RWPE2 (cell line): ENCODE data around the gene NOX5.

Source experiments
- ATAC-seq: fragments of 200-7000 bp; cut with Tn5 transposase; 3 replicates; pipeline ENCODE4 v1.9.1; 2021; ENCODE audit warnings: low read depth
- DNase-seq: peaks from one replicate; pipeline ENCODE4 v3.0.0-alpha.2; 2020; ENCODE audit warnings: low spot score
- H3K27ac ChIP-seq: fragments of 450-650 bp; 2 replicates; pipeline ENCODE4 v1.5.1; 2017; ENCODE audit warnings: mild to moderate bottlenecking; ENCODE audit not compliant: poor library complexity, severe bottlenecking
- H3K27me3 ChIP-seq: fragments of 250-450 bp; sonication (Bioruptor Pico); 2 replicates; pipeline ENCODE4 v1.5.1; 2021; ENCODE audit warnings: mild to moderate bottlenecking, moderate library complexity; ENCODE audit not compliant: insufficient read depth, poor library complexity, severe bottlenecking
- H3K36me3 ChIP-seq: fragments of 250-450 bp; sonication (Bioruptor Pico); 2 replicates; pipeline ENCODE4 v1.5.1; 2020; ENCODE audit warnings: low read depth, mild to moderate bottlenecking, moderate library complexity
- H3K4me1 ChIP-seq: fragments of 250-450 bp; sonication (Bioruptor Pico); 2 replicates; pipeline ENCODE4 v1.5.1; 2021; ENCODE audit warnings: mild to moderate bottlenecking, moderate library complexity; ENCODE audit not compliant: insufficient read depth, poor library complexity, severe bottlenecking
- H3K4me3 ChIP-seq: fragments of 250-450 bp; sonication (Bioruptor Pico); 2 replicates; pipeline ENCODE4 v1.5.1; 2021; ENCODE audit warnings: mild to moderate bottlenecking, moderate library complexity; ENCODE audit not compliant: severe bottlenecking
- H3K9me3 ChIP-seq: fragments of 250-450 bp; sonication (Bioruptor Pico); 2 replicates; pipeline ENCODE4 v1.5.1; 2021; ENCODE audit warnings: mild to moderate bottlenecking, moderate library complexity; ENCODE audit not compliant: severe bottlenecking
- CTCF ChIP-seq: fragments of 450-650 bp; IDR thresholded peaks from one replicate; pipeline ENCODE4 v1.5.1; 2017; ENCODE audit warnings: mild to moderate bottlenecking, moderate library complexity; ENCODE audit not compliant: poor library complexity, severe bottlenecking

The NOX5 gene

GRCh38 chr15:68979006-68979405, 35.5 kb upstream of the NOX5 start:
- DNase-seq (no peak), ATAC-seq (no peak)
- Histone ChIP-seq H3K9me3 (no peaks in the 10 kb centered on the region), H3K27me3 (no peaks in the 10 kb centered on the region), H3K27ac (no peak overlapping the region), H3K4me3 (no peak overlapping the region), H3K36me3 (no peaks in the 10 kb centered on the region), H3K4me1 (no peaks in the 10 kb centered on the region)
- TF ChIP-seq CTCF, result no peak

GRCh38 chr15:68979816-68980215, 34.7 kb upstream of the NOX5 start:
- Histone ChIP-seq H3K36me3 (no peaks in the 10 kb centered on the region), H3K27ac (no peak overlapping the region), H3K4me1 (no peaks in the 10 kb centered on the region), H3K9me3 (no peaks in the 10 kb centered on the region), H3K27me3 (no peaks in the 10 kb centered on the region), H3K4me3 (no peak overlapping the region)
- DNase-seq (no peak), ATAC-seq (0 out of 3 replicates have a peak, but pooled peaks have one; percentile 21)
- no peak for TF ChIP-seq CTCF

- Histone ChIP-seq H3K27ac (no peak overlapping the region), H3K4me3 (no peak overlapping the region), H3K27me3 (no peaks in the 10 kb centered on the region), H3K9me3 (no peaks in the 10 kb centered on the region), H3K4me1 (no peaks in the 10 kb centered on the region), H3K36me3 (no peaks in the 10 kb centered on the region)
- no peak for ATAC-seq
- no peak for TF ChIP-seq CTCF
- no peak for DNase-seq
These were observed 33.7 kb upstream of the NOX5 start for GRCh38 chr15:68980786-68981185.

GRCh38 chr15:68981941-68982340, 32.6 kb upstream of the NOX5 start:
- Histone ChIP-seq H3K9me3 (no peaks in the 10 kb centered on the region), H3K36me3 (no peaks in the 10 kb centered on the region), H3K4me3 (no peak overlapping the region), H3K27me3 (no peaks in the 10 kb centered on the region), H3K27ac (no peak overlapping the region), H3K4me1 (no peaks in the 10 kb centered on the region)
- no peak for TF ChIP-seq CTCF
- DNase-seq (no peak), ATAC-seq (no peak)

GRCh38 chr15:68982976-68983563, 31.4 kb upstream of the NOX5 start:
- ATAC-seq (no peak), DNase-seq (no peak)
- no peak for TF ChIP-seq CTCF

More at GRCh38 chr15:68982976-68983563, 31.4 kb upstream of the NOX5 start:
- no peaks in the 10 kb centered on the region for H3K27me3 ChIP-seq
- no peak overlapping the region for H3K27ac ChIP-seq
- no peaks in the 10 kb centered on the region for H3K9me3 ChIP-seq
- H3K4me1 ChIP-seq, result no peaks in the 10 kb centered on the region
- H3K36me3 ChIP-seq, result no peaks in the 10 kb centered on the region
- H3K4me3 ChIP-seq, result no peak overlapping the region
